GM19238 (cell line): ENCODE measurements around the gene LSM2.

Experiments
- DNase-seq: peaks from one replicate; pipeline ENCODE4 v3.0.0; 2011; ENCODE audit warnings: low spot score; ENCODE audit not compliant: insufficient read length

Gene LSM2

GRCh38 chr6:31750411-31751022 lies 56.2 kb downstream of the LSM2 start:
- no peak for DNase-seq

- no peak for DNase-seq
Measured at GRCh38 chr6:31749301-31750036, 57.3 kb downstream of the LSM2 start.
